Measurements from ENCODE around the gene GABRG3.

GABRG3 gene

GRCh38 chr15:27401471-27401870 is 430.5 kb downstream of the GABRG3 start:
- no peak for DNase-seq (ENCODE audit: low read depth, low spot score)

GRCh38 chr15:27408428-27408827 is 437.4 kb downstream of the GABRG3 start:
- DNase-seq (ENCODE audit: low read depth, low spot score), result no peak

GRCh38 chr15:27410996-27411605 is 440.1 kb downstream of the GABRG3 start:
- no peak for DNase-seq (ENCODE audit: low read depth, low spot score)

- DNase-seq (ENCODE audit: low read depth, low spot score), result no peak
Observed at GRCh38 chr15:27412415-27412814, 441.4 kb downstream of the GABRG3 start.

GRCh38 chr15:27414168-27414870 is 443.3 kb downstream of the GABRG3 start:
- DNase-seq (ENCODE audit: low read depth, low spot score), result no peak

DNA sequence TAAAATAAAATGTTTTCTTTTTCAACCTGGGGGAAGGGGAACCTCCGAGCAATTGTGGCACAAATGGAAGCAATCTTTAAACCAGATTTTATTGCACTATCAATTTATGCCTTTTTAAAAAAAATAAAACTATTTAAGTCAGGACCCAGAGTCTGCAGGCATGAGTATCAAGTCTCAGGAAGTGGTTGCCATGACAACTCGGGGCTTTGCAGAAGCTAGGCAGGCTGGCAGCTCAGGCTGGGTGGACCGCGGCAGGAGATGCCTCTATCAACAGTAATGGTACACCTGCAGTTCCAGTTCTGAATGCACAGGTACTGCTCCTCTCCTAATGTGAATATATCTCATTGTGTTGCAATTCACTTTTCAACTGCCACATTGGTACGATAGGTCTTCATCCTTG is 447.7 kb downstream of the GABRG3 start:
- no peak for DNase-seq (ENCODE audit: low read depth, low spot score)

DNA sequence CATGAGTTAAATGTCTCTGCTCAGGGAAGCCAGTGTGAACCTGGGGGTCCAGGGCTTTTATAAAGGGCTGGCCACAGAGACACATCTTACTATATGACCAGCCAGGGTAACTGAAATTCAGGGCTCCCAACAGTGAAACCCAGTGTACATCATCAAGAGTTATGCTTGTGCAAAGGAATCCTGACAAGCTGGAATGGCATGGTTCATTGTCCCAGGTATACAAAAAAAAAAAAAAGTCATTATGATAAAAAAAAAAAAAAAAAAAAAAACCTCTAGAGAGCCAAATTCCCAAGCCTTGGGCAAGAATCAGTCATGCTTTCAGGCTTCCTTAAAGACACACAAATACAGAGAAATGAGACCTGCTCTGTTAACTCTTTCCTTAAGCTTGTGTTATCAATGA is 452.0 kb downstream of the GABRG3 start:
- no peak for DNase-seq (ENCODE audit: low read depth, low spot score)

DNA sequence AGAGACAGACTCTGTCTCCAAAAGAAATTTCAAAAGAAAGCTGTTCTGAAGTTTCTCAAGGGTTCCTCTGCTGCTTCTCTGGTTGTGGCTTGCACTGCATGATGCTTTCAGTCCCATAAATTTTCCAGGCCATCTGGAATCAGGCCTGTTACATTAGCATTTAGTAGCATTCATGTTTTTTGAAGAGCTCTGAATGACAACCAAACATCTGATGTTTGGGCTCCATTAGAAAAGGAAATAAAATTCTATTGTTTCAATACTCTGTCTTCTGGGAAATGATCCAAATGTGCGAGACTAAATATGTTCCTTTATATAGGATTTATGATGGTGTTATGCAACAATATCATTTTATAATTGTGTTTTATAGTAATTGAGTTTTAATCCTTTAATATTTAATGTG is 455.8 kb downstream of the GABRG3 start:
- DNase-seq (ENCODE audit: low read depth, low spot score), result no peak

- DNase-seq (ENCODE audit: low read depth, low spot score), result no peak
Observed at GRCh38 chr15:27427276-27427675, 456.3 kb downstream of the GABRG3 start.

GRCh38 chr15:27428151-27428550 is 457.2 kb downstream of the GABRG3 start:
- no peak for DNase-seq (ENCODE audit: low read depth, low spot score)

DNA sequence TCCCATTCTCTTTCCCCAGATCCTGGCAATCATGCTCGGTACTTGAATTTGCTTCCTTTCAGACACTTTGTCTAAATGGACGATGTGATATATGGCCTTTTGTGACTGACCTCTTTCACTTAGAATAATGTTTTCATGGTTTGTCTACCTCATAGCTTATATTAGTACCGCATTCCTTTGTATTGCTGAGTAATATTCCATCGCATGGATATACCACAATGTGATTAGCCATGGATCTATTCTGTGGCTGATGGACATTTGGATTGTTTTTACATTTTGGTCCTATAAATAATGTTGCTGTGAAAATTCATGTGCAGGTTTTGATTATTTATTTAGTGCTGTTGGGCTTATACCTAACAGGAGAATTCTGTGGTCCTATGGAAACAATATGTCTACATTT is 458.6 kb downstream of the GABRG3 start:
- DNase-seq (ENCODE audit: low read depth, low spot score), result no peak

DNA sequence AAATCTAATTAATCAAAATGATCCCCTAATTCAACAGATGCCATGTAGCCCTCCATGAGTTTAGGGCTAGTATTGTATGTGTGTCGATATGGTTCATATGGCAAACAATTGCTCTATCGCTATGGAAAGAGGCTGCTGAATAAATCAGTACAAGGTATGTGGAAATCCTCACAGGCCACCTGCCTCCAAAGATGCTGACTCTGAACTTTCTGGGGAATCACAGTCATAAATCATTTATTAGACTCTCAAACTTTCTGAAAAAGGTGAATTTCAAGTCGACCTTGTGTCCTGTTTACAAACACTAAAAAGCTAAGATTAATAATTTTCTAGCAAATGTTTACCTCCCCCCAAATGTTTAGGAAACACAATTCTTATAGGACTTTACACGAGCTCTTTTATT is 462.6 kb downstream of the GABRG3 start:
- DNase-seq (ENCODE audit: low read depth, low spot score), result no peak

DNA sequence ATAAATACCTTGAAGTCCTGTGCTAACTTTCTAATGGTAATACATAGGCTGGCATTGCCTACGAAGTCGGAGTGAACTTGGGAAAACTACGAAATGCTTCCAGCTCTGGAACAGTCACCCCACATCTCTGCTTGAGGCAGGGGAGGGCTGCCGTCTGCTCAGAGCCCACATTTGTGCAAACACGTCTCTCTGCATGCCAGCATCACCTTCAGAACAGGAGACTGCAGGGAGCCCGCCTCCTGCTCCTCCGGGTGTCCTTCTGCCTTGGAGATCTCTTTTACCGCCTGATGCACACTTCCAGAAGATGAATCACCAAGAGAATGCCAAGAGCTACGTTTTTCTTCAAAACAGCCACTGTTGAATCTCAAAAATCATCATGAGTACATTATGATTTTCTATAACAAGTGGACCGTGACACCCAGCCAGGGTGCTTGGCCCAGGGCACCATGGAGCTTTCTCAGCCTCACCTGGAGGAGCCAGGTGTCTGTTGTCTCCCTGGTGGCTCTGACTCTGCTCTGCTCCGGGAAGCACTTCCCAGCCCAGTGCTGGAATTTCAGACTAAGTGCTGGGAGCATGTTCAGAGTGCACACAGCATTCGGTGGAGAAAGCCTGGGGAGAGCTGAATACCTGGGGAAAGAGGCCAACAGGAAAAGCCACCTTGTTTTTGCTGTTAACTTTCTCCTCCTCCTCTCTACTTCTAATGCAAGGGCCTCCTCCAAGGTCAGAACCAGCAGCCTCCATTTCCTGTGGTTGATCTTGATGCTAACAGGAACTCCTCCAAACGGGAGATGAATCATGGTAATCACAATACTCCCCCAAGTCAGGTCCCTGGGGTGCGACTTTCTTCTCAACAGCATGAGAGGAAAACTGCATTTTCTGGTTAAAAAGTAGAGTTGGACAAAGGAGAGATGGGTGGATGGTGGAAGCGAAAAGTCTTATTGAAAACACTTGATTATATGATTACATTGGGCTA is 467.7 kb downstream of the GABRG3 start:
- no peak for DNase-seq (ENCODE audit: low read depth, low spot score)

GRCh38 chr15:27441120-27441519 is 470.1 kb downstream of the GABRG3 start:
- DNase-seq (ENCODE audit: low read depth, low spot score), result no peak

- DNase-seq (ENCODE audit: low read depth, low spot score), result no peak
Observed at GRCh38 chr15:27448234-27448633, 477.3 kb downstream of the GABRG3 start.

GRCh38 chr15:27448986-27449385 is 478.0 kb downstream of the GABRG3 start:
- DNase-seq (ENCODE audit: low read depth, low spot score), result no peak

DNA sequence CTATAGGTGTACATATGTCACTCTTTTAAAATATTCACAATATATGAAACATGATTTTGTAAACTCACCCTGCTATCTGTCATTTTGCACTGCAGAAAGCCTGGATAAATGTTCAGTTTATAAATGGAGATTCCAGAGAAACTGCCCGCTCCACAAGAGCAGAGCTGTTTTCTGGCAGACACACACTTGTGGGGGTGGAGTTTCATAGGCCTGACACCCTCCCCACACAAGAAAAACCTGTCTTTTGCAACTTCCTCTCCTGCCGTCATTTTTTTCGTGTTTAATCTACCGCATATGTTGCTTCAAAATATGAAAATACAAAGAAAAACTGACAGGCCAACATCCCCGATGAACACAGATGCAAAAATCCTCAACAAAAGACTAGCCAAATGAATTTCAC is 479.0 kb downstream of the GABRG3 start:
- no peak for DNase-seq (ENCODE audit: low read depth, low spot score)

GRCh38 chr15:27454281-27455075 is 483.5 kb downstream of the GABRG3 start:
- no peak for DNase-seq (ENCODE audit: low read depth, low spot score)

GRCh38 chr15:27456807-27457206 is 485.8 kb downstream of the GABRG3 start:
- DNase-seq (ENCODE audit: low read depth, low spot score), result no peak

GRCh38 chr15:27457766-27458165 is 486.8 kb downstream of the GABRG3 start:
- no peak for DNase-seq (ENCODE audit: low read depth, low spot score)

GRCh38 chr15:27458345-27459084 is 487.5 kb downstream of the GABRG3 start:
- no peak for DNase-seq (ENCODE audit: low read depth, low spot score)

Measured in brain pericyte (primary cell).